HUES48 (cell line): ENCODE measurements around the gene SMARCD3.
A peak's percentile ranks its signal among the peaks of the same experiment; 100 is the strongest.

Experiments
- H3K27ac ChIP-seq: one replicate; pipeline ENCODE4 v1.7.0; 2013; ENCODE audit warnings: low read depth, low read length, inconsistent platforms
- H3K27me3 ChIP-seq: 2 replicates; pipeline ENCODE4 v1.6.1; 2013; ENCODE audit warnings: mild to moderate bottlenecking, low read length; ENCODE audit not compliant: control insufficient read depth, insufficient read depth
- H3K36me3 ChIP-seq: 2 replicates; pipeline ENCODE4 v1.6.1; 2013; ENCODE audit warnings: low read length; ENCODE audit not compliant: control insufficient read depth, insufficient read depth
- H3K4me1 ChIP-seq: 2 replicates; pipeline ENCODE4 v1.6.1; 2013; ENCODE audit warnings: mild to moderate bottlenecking, low read length; ENCODE audit not compliant: control insufficient read depth, insufficient read depth
- H3K4me3 ChIP-seq: 2 replicates; pipeline ENCODE4 v1.5.1; 2013; ENCODE audit warnings: mild to moderate bottlenecking, low read depth, low read length
- H3K9ac ChIP-seq: 2 replicates; pipeline ENCODE4 v1.6.1; 2013; ENCODE audit warnings: mild to moderate bottlenecking, low read depth, low read length, moderate library complexity
- H3K9me3 ChIP-seq: 2 replicates; pipeline ENCODE4 v1.6.1; 2013; ENCODE audit warnings: low read length; ENCODE audit not compliant: control insufficient read depth, insufficient read depth

SMARCD3 gene

GRCh38 chr7:151233804-151234203 lies 14.7 kb downstream of the SMARCD3 start:
- Histone ChIP-seq H3K9ac (no peak overlapping the region), H3K27me3 (no peaks in the 10 kb centered on the region), H3K4me1 (0 out of 2 replicates have a peak, but pooled peaks cover 5% of the 10 kb centered on the region), H3K27ac (no peak overlapping the region), H3K36me3 (peaks cover 36% of the 10 kb centered on the region), H3K4me3 (peak overlapping the region; percentile 87), H3K9me3 (no peaks in the 10 kb centered on the region)

- Histone ChIP-seq H3K9ac (peak overlapping the region; percentile 57), H3K27ac (peak overlapping the region; percentile 73), H3K4me3 (peak overlapping the region; percentile 87), H3K27me3 (no peaks in the 10 kb centered on the region), H3K4me1 (0 out of 2 replicates have a peak, but pooled peaks cover 7% of the 10 kb centered on the region), H3K9me3 (no peaks in the 10 kb centered on the region), H3K36me3 (peaks cover 32% of the 10 kb centered on the region)
Observed at GRCh38 chr7:151232917-151233701, 15.4 kb downstream of the SMARCD3 start.

GRCh38 chr7:151232091-151232916 lies 16.2 kb downstream of the SMARCD3 start, which contains the start of gene CHPF2:
Gene CHPF2 (plus strand): TSS chr7:151232483. CDS start chr7:151234012, 1,529 bp downstream.
- Histone ChIP-seq H3K9me3 (no peaks in the 10 kb centered on the region), H3K4me1 (0 out of 2 replicates have a peak, but pooled peaks cover 10% of the 10 kb centered on the region), H3K9ac (peak within 1 kb of the TSS; percentile 57), H3K36me3 (peaks cover 25% of the 10 kb centered on the region), H3K27me3 (no peaks in the 10 kb centered on the region), H3K4me3 (peak within 1 kb of the TSS; percentile 87), H3K27ac (peak within 1 kb of the TSS; percentile 73)

GRCh38 chr7:151231080-151231479 lies 17.4 kb downstream of the SMARCD3 start:
- no peak overlapping the region for H3K9ac ChIP-seq

GRCh38 chr7:151229249-151229648 lies 19.2 kb downstream of the SMARCD3 start:
- Histone ChIP-seq H3K4me3 (no peak overlapping the region), H3K9me3 (no peaks in the 10 kb centered on the region), H3K36me3 (peaks cover 17% of the 10 kb centered on the region), H3K27ac (no peak overlapping the region), H3K4me1 (peaks cover 16% of the 10 kb centered on the region; the same call in 1 of the 2 replicates), H3K27me3 (no peaks in the 10 kb centered on the region), H3K9ac (no peak overlapping the region)

More at GRCh38 chr7:151231080-151231479, 17.4 kb downstream of the SMARCD3 start:
- H3K36me3 ChIP-seq = peaks cover 14% of the 10 kb centered on the region
- H3K27ac ChIP-seq = no peak overlapping the region
- H3K4me1 ChIP-seq = peaks cover 12% of the 10 kb centered on the region; the same call in 1 of the 2 replicates
- H3K4me3 ChIP-seq = no peak overlapping the region
- no peaks in the 10 kb centered on the region for H3K9me3 ChIP-seq
- no peaks in the 10 kb centered on the region for H3K27me3 ChIP-seq

- Histone ChIP-seq H3K9ac (peak overlapping the region; percentile 68), H3K27me3 (no peaks in the 10 kb centered on the region), H3K27ac (peak overlapping the region; percentile 91), H3K4me3 (peak overlapping the region; percentile 88), H3K9me3 (no peaks in the 10 kb centered on the region), H3K4me1 (peaks cover 12% of the 10 kb centered on the region; the same call in 1 of the 2 replicates), H3K36me3 (peaks cover 27% of the 10 kb centered on the region)
Observed at GRCh38 chr7:151228024-151228866, 20.2 kb downstream of the SMARCD3 start.

- Histone ChIP-seq H3K4me1 (peaks cover 11% of the 10 kb centered on the region; the same call in 1 of the 2 replicates), H3K4me3 (peak within 1 kb of the TSS; percentile 88), H3K9ac (peak within 1 kb of the TSS; percentile 68), H3K27ac (peak within 1 kb of the TSS; percentile 91), H3K27me3 (no peaks in the 10 kb centered on the region), H3K36me3 (peaks cover 39% of the 10 kb centered on the region), H3K9me3 (no peaks in the 10 kb centered on the region)
Observed at GRCh38 chr7:151226875-151227782, 21.4 kb downstream of the SMARCD3 start, which contains the start of gene ABCF2. Gene ABCF2 (minus strand): TSS chr7:151227205. CDS start chr7:151226458, 747 bp downstream.

- H3K9ac ChIP-seq = peak overlapping the region; percentile 45
- H3K27ac ChIP-seq = no peak overlapping the region
- peaks cover 45% of the 10 kb centered on the region for H3K36me3 ChIP-seq
- H3K4me3 ChIP-seq = peak overlapping the region; percentile 88
- H3K27me3 ChIP-seq = no peaks in the 10 kb centered on the region
- no peaks in the 10 kb centered on the region for H3K9me3 ChIP-seq
- peaks cover 11% of the 10 kb centered on the region; the same call in 1 of the 2 replicates for H3K4me1 ChIP-seq
Observed at GRCh38 chr7:151226560-151226874, 22.0 kb downstream of the SMARCD3 start.

- Histone ChIP-seq H3K9me3 (no peaks in the 10 kb centered on the region), H3K4me1 (peaks cover 11% of the 10 kb centered on the region; the same call in 1 of the 2 replicates), H3K4me3 (peak overlapping the region; percentile 88), H3K27me3 (no peaks in the 10 kb centered on the region), H3K9ac (peak overlapping the region; percentile 45; the same call in 1 of the 2 replicates), H3K27ac (no peak overlapping the region), H3K36me3 (peaks cover 47% of the 10 kb centered on the region)
Observed at GRCh38 chr7:151225948-151226510, 22.5 kb downstream of the SMARCD3 start.
